Liver (tissue), 9 donors: ENCODE measurements around the gene AMPD3. TPM values are rescaled to one million over a fixed set of nuclear protein-coding genes. Genes with fewer than 3 reads are reported as not detected.

Experiments used
- DNase-seq: peaks from one replicate; pipeline ENCODE4 v3.0.0-alpha.2; 2017; ENCODE audit warnings: low spot score
- H3K27ac ChIP-seq, 2 donors: one replicate each; pipeline ENCODE4 v1.7.0; 2013; ENCODE audit warnings: inconsistent platforms in 2 of 2, low read length in 2 of 2, control low read depth in 1 of 2, low read depth in 1 of 2, mild to moderate bottlenecking in 1 of 2
- H3K27me3 ChIP-seq, 4 donors: one replicate each; pipeline versions ENCODE4 v1.6.1 to v1.7.0; 2013; ENCODE audit warnings: low read length in 3 of 4, inconsistent platforms in 1 of 4, mild to moderate bottlenecking in 1 of 4, moderate library complexity in 1 of 4; ENCODE audit not compliant: control insufficient read depth in 4 of 4, insufficient read depth in 4 of 4
- H3K36me3 ChIP-seq, 4 donors: one replicate each; pipeline versions ENCODE4 v1.6.1 to v1.7.0; 2013; ENCODE audit warnings: low read length in 3 of 4, mild to moderate bottlenecking in 3 of 4, low read depth in 1 of 4, moderate library complexity in 1 of 4; ENCODE audit not compliant: control insufficient read depth in 4 of 4, insufficient read depth in 3 of 4
- H3K4me1 ChIP-seq, 4 donors: one replicate each; pipeline versions ENCODE4 v1.6.1 to v1.7.0; 2013; ENCODE audit warnings: low read length in 3 of 4, mild to moderate bottlenecking in 3 of 4, moderate library complexity in 1 of 4; ENCODE audit not compliant: control insufficient read depth in 4 of 4, insufficient read depth in 4 of 4
- H3K4me3 ChIP-seq, 3 donors: one replicate each; pipeline versions ENCODE4 v1.6.1 to v1.7.0; 2013; ENCODE audit warnings: low read length in 3 of 3, control low read depth in 1 of 3, low read depth in 1 of 3, mild to moderate bottlenecking in 1 of 3
- H3K9ac ChIP-seq, 2 donors: one replicate each; pipeline ENCODE4 v1.7.0; 2013; ENCODE audit warnings: low read length in 2 of 2, mild to moderate bottlenecking in 2 of 2, moderate library complexity in 2 of 2, control low read depth in 1 of 2, low read depth in 1 of 2
- H3K9me3 ChIP-seq, 4 donors: one replicate each; pipeline versions ENCODE4 v1.6.1 to v1.7.0; 2013; ENCODE audit warnings: low read length in 3 of 4; ENCODE audit not compliant: control insufficient read depth in 4 of 4
- EGR1 ChIP-seq, 2 donors: IDR thresholded peaks; 2 replicates each; pipeline ENCODE4 v1.6.1; 2016 to 2018; ENCODE audit warnings: antibody characterized with exemption in 2 of 2, low read depth in 2 of 2
- FOXA1 ChIP-seq: IDR thresholded peaks from 2 replicates; pipeline ENCODE4 v1.6.1; 2016; ENCODE audit warnings: antibody characterized with exemption
- FOXA2 ChIP-seq: IDR thresholded peaks from 2 replicates; pipeline ENCODE4 v1.6.1; 2016; ENCODE audit warnings: antibody characterized with exemption
- GABPA ChIP-seq, 2 donors: IDR thresholded peaks in 1 of 2; conservative IDR thresholded peaks in 1 of 2; 2 replicates each; pipeline ENCODE4 v1.6.1; 2016; ENCODE audit warnings: antibody characterized with exemption in 2 of 2, mild to moderate bottlenecking in 1 of 2, moderate library complexity in 1 of 2
- HNF4A ChIP-seq, 2 donors: conservative IDR thresholded peaks; 2 replicates each; pipeline ENCODE4 v1.6.1; 2016; ENCODE audit warnings: antibody characterized with exemption in 2 of 2, mild to moderate bottlenecking in 2 of 2
- HNF4G ChIP-seq: IDR thresholded peaks from 2 replicates; pipeline ENCODE4 v1.6.1; 2016; ENCODE audit warnings: antibody characterized with exemption
- JUND ChIP-seq, 2 donors: IDR thresholded peaks; 2 replicates each; pipeline ENCODE4 v1.6.1; 2016; ENCODE audit warnings: antibody characterized with exemption in 2 of 2
- NR2F2 ChIP-seq: IDR thresholded peaks from 2 replicates; pipeline ENCODE4 v1.6.1; 2016; ENCODE audit warnings: antibody characterized with exemption
- RAD21 ChIP-seq, 2 donors: IDR thresholded peaks; 2 replicates each; pipeline ENCODE4 v1.6.1; 2016; ENCODE audit warnings: antibody characterized with exemption in 2 of 2, mild to moderate bottlenecking in 2 of 2
- RXRA ChIP-seq, 2 donors: IDR thresholded peaks; 2 replicates each; pipeline ENCODE4 v1.6.1; 2017 to 2018; ENCODE audit warnings: antibody characterized with exemption in 2 of 2, mild to moderate bottlenecking in 1 of 2
- SP1 ChIP-seq: IDR thresholded peaks from 2 replicates; pipeline ENCODE4 v1.6.1; 2018; ENCODE audit warnings: antibody characterized with exemption, mild to moderate bottlenecking
- TAF1 ChIP-seq: conservative IDR thresholded peaks from 2 replicates; pipeline ENCODE4 v1.6.1; 2016; ENCODE audit warnings: antibody characterized with exemption, mild to moderate bottlenecking
- YY1 ChIP-seq: IDR thresholded peaks from 2 replicates; pipeline ENCODE4 v1.6.1; 2016; ENCODE audit warnings: antibody characterized with exemption, mild to moderate bottlenecking
- WGBS: extraction: QIAGEN DNeasy Blood & Tissue Kit; methylation state at CpG from one replicate; pipeline ENCODE4 v1.1.7; 2013; 5-methylcytosine and 5-hydroxymethylcytosine counted together
- polyA plus RNA-seq, 2 donors: library from polyadenylated mRNA; stranded (reverse) in 1 of 2; unstranded in 1 of 2; fragments of 200-250 nt in 1 of 2; fragments of >200 nt in 1 of 2; fragmentation: Nextera tagmentation in 1 of 2; extraction: Ambion mirVana in 1 of 2; gene quantifications; one replicate each; pipeline versions ENCODE4 v1.2.1 to v1.2.3, GENCODE V29; 2013 to 2015
- total RNA-seq, 2 donors: library from RNA; depleted of rRNA; stranded (reverse); fragments of >200 nt; gene quantifications; one replicate each; pipeline ENCODE4 v1.2.3, GENCODE V29; 2014
- TF ChIP-seq, protein P1 (sequence below): IDR thresholded peaks from 2 replicates; pipeline ENCODE4 v1.6.1; 2016; ENCODE audit warnings: antibody characterized with exemption, mild to moderate bottlenecking
- TF ChIP-seq, protein P2 (sequence below): fragments of 150-350 bp; IDR thresholded peaks from 2 replicates; pipeline ENCODE4 v1.5.1; 2017; ENCODE audit warnings: improper control_type of control experiment, low read depth, low read length; ENCODE audit not compliant: missing input control
- TF ChIP-seq, protein P3 (sequence below): IDR thresholded peaks from 2 replicates; pipeline ENCODE4 v1.6.1; 2016; ENCODE audit warnings: antibody characterized with exemption
- TF ChIP-seq, protein P4 (sequence below): IDR thresholded peaks from 2 replicates; pipeline ENCODE4 v1.6.1; 2016; ENCODE audit warnings: antibody characterized with exemption
- TF ChIP-seq, protein P5 (sequence below): IDR thresholded peaks from 2 replicates; pipeline ENCODE4 v1.6.1; 2016; ENCODE audit warnings: antibody characterized with exemption
- donor health status: healthy.
- donor health status: healthy.
- donor health status: healthy.
- donor health status: healthy.
- donor health status: healthy.

Gene AMPD3
- total and polyA plus RNA-seq, 4 donors: 0.40 to 7.4 (median 1.1) TPM

DNA sequence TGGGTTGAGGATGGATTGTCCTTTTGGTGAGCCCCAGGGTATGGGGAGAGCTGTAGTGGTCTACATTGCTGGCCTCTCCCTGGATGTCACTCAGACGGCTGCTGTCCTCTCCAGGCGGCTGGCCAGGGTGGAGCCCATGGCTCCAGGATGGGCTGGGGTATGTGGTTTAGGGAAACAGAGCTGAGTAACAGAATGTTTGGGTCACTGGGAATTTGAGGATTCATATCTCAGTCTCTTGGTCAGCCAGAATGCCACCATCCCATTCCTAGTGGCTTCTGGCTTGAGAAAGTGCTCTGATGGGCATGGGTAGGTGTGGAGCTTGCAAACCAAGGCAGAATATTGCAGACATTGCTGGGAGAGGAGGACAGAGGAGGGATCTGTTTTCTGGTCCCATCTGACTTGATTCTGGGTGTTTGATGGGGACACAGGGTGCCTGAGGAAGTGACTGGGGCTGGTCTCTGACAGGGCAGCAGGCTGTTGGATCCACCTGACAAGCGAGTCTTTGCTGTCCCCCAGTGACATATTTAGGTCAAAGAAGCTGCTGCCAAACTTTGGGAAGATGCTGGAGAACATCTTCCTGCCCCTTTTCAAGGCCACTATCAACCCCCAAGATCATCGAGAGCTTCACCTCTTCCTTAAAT is 41.4 kb downstream of the AMPD3 start:
- DNase-seq: peak; percentile 20
- WGBS: 96% methylated on average over 4 of the region's 4 CpGs
- Histone ChIP-seq H3K4me3 (no peak overlapping the region), H3K36me3 (peaks cover 0 to 3% (median 0%) of the 10 kb centered on the region in 4 donors), H3K4me1 (peaks cover 0 to under 1% (median 0%) of the 10 kb centered on the region in 4 donors), H3K9me3 (no peaks in the 10 kb centered on the region), H3K27ac (no peak overlapping the region), H3K9ac (no peak overlapping the region), H3K27me3 (no peaks in the 10 kb centered on the region)
- TF ChIP-seq YY1: no peak
- TF ChIP-seq EGR1 (IDR thresholded peaks at IDR 0.05; ENCODE audit: low read depth in 2 of 2): no peak
- TF ChIP-seq, protein P1, sequence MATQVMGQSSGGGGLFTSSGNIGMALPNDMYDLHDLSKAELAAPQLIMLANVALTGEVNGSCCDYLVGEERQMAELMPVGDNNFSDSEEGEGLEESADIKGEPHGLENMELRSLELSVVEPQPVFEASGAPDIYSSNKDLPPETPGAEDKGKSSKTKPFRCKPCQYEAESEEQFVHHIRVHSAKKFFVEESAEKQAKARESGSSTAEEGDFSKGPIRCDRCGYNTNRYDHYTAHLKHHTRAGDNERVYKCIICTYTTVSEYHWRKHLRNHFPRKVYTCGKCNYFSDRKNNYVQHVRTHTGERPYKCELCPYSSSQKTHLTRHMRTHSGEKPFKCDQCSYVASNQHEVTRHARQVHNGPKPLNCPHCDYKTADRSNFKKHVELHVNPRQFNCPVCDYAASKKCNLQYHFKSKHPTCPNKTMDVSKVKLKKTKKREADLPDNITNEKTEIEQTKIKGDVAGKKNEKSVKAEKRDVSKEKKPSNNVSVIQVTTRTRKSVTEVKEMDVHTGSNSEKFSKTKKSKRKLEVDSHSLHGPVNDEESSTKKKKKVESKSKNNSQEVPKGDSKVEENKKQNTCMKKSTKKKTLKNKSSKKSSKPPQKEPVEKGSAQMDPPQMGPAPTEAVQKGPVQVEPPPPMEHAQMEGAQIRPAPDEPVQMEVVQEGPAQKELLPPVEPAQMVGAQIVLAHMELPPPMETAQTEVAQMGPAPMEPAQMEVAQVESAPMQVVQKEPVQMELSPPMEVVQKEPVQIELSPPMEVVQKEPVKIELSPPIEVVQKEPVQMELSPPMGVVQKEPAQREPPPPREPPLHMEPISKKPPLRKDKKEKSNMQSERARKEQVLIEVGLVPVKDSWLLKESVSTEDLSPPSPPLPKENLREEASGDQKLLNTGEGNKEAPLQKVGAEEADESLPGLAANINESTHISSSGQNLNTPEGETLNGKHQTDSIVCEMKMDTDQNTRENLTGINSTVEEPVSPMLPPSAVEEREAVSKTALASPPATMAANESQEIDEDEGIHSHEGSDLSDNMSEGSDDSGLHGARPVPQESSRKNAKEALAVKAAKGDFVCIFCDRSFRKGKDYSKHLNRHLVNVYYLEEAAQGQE: no peak
- TF ChIP-seq RAD21 (IDR thresholded peaks at IDR 0.05): no peak
- no peak for TF ChIP-seq TAF1
- no peak for TF ChIP-seq JUND (IDR thresholded peaks at IDR 0.05)
- TF ChIP-seq HNF4G: no peak
- no peak for TF ChIP-seq HNF4A (conservative IDR thresholded peaks at IDR 0.05)
- no peak for TF ChIP-seq FOXA1
- TF ChIP-seq, protein P2, sequence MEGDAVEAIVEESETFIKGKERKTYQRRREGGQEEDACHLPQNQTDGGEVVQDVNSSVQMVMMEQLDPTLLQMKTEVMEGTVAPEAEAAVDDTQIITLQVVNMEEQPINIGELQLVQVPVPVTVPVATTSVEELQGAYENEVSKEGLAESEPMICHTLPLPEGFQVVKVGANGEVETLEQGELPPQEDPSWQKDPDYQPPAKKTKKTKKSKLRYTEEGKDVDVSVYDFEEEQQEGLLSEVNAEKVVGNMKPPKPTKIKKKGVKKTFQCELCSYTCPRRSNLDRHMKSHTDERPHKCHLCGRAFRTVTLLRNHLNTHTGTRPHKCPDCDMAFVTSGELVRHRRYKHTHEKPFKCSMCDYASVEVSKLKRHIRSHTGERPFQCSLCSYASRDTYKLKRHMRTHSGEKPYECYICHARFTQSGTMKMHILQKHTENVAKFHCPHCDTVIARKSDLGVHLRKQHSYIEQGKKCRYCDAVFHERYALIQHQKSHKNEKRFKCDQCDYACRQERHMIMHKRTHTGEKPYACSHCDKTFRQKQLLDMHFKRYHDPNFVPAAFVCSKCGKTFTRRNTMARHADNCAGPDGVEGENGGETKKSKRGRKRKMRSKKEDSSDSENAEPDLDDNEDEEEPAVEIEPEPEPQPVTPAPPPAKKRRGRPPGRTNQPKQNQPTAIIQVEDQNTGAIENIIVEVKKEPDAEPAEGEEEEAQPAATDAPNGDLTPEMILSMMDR: no peak
- no peak for TF ChIP-seq SP1
- TF ChIP-seq, protein P3, sequence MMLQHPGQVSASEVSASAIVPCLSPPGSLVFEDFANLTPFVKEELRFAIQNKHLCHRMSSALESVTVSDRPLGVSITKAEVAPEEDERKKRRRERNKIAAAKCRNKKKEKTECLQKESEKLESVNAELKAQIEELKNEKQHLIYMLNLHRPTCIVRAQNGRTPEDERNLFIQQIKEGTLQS: no peak

DNA sequence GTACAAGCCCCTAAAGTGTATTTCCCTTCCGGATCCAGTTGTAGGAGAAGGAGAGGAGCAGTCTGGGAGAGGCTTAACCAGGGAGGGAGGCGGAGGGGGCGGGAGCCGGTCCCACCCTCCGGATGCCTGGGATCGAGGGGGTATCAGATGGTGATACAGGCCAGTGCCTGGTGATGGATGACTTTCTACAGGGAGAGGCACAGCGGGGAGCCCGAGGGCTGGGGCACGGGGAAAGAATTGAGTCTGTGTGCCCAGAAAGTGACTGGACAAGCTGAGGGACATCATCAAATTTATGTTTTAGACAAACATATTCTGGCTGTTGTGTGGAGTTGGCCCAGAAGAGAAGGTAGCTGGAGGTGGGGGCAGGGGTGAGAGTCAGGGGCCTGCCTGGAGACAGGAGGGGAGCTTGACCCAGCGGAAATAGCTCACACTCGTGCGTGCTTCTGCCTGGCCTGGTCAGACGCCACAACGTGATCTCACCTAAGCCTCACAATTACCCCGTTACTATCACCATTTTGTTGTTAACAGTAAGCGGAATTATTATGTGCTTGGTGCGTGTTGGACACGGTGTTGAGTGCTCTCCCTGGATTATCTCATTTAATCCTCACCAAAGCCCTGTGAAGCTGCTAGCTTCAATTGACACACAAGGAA is 42.4 kb downstream of the AMPD3 start:
- peaks cover 0 to 3% (median 0%) of the 10 kb centered on the region in 4 donors for H3K36me3 ChIP-seq
- no peaks in the 10 kb centered on the region for H3K4me1 ChIP-seq
- DNase-seq: peak; percentile 3
- no peaks in the 10 kb centered on the region for H3K9me3 ChIP-seq
- H3K9ac ChIP-seq: no peak overlapping the region
- WGBS: 94% methylated on average over 18 of the region's 18 CpGs
- H3K27ac ChIP-seq: no peak overlapping the region
- H3K27me3 ChIP-seq: no peaks in the 10 kb centered on the region
- no peak overlapping the region for H3K4me3 ChIP-seq
- TF ChIP-seq, protein P4, sequence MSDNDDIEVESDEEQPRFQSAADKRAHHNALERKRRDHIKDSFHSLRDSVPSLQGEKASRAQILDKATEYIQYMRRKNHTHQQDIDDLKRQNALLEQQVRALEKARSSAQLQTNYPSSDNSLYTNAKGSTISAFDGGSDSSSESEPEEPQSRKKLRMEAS: no peak
- no peak for TF ChIP-seq RXRA (IDR thresholded peaks at IDR 0.05)
- TF ChIP-seq SP1: no peak
- TF ChIP-seq GABPA (IDR thresholded peaks at IDR 0.05 in 1 of 2, conservative IDR thresholded peaks at IDR 0.05 in 1 of 2): no peak
- no peak for TF ChIP-seq NR2F2
- no peak for TF ChIP-seq HNF4A (conservative IDR thresholded peaks at IDR 0.05)
- TF ChIP-seq, protein P5, sequence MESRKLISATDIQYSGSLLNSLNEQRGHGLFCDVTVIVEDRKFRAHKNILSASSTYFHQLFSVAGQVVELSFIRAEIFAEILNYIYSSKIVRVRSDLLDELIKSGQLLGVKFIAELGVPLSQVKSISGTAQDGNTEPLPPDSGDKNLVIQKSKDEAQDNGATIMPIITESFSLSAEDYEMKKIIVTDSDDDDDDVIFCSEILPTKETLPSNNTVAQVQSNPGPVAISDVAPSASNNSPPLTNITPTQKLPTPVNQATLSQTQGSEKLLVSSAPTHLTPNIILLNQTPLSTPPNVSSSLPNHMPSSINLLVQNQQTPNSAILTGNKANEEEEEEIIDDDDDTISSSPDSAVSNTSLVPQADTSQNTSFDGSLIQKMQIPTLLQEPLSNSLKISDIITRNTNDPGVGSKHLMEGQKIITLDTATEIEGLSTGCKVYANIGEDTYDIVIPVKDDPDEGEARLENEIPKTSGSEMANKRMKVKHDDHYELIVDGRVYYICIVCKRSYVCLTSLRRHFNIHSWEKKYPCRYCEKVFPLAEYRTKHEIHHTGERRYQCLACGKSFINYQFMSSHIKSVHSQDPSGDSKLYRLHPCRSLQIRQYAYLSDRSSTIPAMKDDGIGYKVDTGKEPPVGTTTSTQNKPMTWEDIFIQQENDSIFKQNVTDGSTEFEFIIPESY: no peak
- TF ChIP-seq, protein P1: no peak
- no peak for TF ChIP-seq RAD21 (IDR thresholded peaks at IDR 0.05)
- TF ChIP-seq, protein P3: no peak
- no peak for TF ChIP-seq HNF4G
- no peak for TF ChIP-seq JUND (IDR thresholded peaks at IDR 0.05)
- TF ChIP-seq FOXA1: no peak
- TF ChIP-seq FOXA2: no peak
- no peak for TF ChIP-seq EGR1 (IDR thresholded peaks at IDR 0.05; ENCODE audit: low read depth in 2 of 2)
